Measurements from ENCODE around the gene CCT4. TPM values are rescaled to one million over a fixed set of nuclear protein-coding genes. Genes with fewer than 3 reads are reported as not detected.

Gene CCT4, protein sequence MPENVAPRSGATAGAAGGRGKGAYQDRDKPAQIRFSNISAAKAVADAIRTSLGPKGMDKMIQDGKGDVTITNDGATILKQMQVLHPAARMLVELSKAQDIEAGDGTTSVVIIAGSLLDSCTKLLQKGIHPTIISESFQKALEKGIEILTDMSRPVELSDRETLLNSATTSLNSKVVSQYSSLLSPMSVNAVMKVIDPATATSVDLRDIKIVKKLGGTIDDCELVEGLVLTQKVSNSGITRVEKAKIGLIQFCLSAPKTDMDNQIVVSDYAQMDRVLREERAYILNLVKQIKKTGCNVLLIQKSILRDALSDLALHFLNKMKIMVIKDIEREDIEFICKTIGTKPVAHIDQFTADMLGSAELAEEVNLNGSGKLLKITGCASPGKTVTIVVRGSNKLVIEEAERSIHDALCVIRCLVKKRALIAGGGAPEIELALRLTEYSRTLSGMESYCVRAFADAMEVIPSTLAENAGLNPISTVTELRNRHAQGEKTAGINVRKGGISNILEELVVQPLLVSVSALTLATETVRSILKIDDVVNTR
- total RNA-seq: 122 and 136 TPM in 2 replicates

DNA sequence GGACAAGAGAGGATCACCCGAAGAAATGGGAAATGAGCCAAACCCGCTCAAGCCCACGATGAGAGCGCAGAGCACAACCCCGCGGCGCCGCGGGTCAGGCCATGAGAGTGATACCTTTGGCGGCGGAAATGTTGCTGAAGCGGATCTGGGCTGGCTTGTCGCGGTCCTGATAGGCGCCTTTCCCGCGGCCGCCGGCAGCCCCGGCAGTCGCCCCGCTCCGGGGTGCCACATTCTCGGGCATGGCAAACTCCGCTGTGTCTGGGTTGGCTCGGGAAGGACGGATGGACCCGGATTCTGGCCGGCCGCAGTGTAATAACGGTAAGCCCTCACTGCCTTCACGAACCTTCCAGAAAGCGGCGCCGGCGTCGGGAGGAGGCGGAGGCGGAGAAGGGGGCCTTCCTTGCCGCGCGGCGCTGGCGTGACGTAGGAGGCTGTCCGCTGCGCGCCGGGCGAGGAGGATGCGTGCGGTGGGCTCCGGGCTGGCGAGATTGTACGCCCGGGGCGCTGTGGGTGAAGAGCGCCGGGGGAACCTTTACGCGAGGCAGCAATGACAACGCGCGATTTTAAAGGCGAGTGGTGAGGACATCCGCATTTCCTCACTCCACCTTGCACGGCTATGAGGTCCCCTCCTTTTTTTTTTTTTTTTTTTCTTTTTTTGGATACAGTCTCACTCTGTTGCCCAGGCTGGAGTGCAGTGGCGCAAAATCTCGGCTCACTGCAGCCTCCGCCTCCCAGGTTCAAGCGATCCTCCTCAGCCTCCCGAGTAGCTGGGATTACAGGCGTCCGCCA lies at the start of gene CCT4:
Gene CCT4 (minus strand): TSS at position 390 of the 789 bp plus-strand sequence. CDS start 149 bp downstream, at position 241.

DNA sequence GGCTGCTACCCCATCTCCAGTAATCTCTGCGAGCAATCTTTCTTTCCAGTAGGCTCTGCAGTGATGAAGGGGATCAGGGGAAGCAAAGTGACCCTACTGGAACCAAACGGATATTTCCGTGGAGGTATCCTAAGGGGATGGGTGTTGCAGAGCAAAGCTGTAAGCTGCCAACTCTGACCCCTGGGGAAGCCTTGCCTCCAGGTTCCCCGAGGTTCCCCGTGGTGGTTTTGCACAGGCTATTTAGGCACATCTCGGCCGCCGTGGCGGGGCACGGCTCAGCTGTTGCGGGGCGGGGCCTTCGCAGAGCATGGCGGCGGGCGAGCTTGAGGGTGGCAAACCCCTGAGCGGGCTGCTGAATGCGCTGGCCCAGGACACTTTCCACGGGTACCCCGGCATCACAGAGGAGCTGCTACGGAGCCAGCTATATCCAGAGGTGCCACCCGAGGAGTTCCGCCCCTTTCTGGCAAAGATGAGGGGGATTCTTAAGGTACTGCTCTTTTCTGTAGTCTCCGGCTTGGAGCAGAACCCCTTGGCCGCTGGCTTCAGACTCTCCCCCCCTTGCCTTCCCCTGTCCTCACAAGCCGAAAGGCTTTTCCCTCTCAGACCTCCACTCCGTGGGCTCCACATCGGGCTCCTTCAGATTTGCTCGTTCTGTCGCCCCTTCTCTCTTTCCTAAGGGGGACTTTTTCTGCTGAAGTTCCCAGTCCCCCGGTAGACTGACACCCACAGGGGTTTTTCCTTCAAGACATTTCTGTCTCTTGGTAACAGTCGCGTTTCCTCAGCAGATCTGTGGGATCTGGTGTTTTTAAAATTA lies 17.1 kb upstream of the CCT4 start, which contains the start of gene COMMD1:
Gene COMMD1 (plus strand): TSS at position 303 of the 814 bp plus-strand sequence. CDS start 5 bp downstream, at position 308.

DNA sequence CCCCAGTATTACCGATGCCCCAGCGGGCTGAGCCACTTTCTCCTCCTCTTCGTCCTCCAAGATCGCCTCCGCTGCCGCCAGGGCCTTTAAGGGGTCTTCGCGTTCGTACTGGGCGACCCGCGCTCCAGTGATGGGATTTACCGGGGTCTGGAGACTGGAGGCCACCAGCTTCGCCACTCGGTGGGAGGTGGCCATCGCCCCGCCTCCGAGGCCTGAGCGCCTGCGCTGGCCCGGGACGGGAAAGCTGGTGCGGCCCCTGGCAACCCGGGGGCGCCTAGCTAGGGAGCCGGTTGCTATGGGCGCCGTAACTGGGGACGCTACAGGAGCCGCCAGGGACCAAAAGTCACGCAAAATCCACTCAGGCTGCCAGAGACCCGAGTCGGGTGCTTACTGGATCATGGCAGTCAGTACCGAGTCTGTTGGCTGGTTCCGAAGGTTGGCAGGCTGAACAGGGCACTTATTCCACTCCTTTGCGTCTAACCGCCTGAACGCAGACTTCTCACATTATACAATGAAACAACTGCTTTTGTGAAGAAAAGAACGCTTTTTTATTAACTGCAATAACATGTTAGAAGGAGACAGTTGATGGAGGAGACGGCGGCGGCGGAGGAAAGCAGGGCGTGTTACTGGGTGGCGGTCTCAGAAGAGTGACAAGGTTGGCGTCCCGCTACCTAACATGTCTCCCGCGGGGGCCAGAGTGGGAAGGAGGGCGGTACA lies 34.5 kb downstream of the CCT4 start, which contains the start of gene FAM161A:
Gene FAM161A (minus strand): TSS at position 214 of the 717 bp plus-strand sequence. CDS start 19 bp downstream, at position 195.

Small RNA genes lying within 50 kb of the gene (small RNA-seq; reads per million reads assigned to genes)
- gene RF00019: not detected

Other genes with a start within 250 kb of the CCT4 start
- 2.3 and 2.4 TPM in 2 replicates for gene FAM161A, start 34.6 kb downstream of the CCT4 start, total RNA-seq
- 53.9 and 58.0 TPM in 2 replicates for gene COMMD1, start 17.0 kb upstream of the CCT4 start, total RNA-seq

Data from articular chondrocyte of knee joint (primary cell).